ENCODE results near the gene GBP7. TPM values are rescaled to one million over a fixed set of nuclear protein-coding genes. Genes with fewer than 3 reads are reported as not detected.
"Not testable (repeated sequence)": the region's sequence is repeated elsewhere in the genome, so short reads cannot be mapped to it uniquely, and the experiment has no call there.

GBP7 gene, protein sequence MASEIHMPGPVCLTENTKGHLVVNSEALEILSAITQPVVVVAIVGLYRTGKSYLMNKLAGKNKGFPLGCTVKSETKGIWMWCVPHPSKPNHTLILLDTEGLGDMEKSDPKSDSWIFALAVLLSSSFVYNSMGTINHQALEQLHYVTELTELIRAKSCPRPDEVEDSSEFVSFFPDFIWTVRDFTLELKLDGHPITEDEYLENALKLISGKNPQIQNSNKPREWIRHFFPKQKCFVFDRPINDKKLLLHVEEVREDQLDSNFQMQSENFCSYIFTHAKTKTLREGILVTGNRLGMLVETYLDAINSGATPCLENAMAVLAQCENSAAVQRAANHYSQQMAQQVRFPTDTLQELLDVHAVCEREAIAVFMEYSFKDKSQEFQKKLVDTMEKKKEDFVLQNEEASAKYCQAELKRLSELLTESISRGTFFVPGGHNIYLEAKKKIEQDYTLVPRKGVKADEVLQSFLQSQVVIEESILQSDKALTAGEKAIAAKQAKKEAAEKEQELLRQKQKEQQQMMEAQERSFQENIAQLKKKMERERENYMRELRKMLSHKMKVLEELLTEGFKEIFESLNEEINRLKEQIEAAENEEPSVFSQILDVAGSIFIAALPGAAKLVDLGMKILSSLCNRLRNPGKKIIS
- total RNA-seq (2014; rRNA removed; shearing (Covaris generic)) = not detected in 2 replicates
- not detected in 2 replicates for polyA plus RNA-seq (2014; cell fraction: nucleus; rRNA removed)

DNA sequence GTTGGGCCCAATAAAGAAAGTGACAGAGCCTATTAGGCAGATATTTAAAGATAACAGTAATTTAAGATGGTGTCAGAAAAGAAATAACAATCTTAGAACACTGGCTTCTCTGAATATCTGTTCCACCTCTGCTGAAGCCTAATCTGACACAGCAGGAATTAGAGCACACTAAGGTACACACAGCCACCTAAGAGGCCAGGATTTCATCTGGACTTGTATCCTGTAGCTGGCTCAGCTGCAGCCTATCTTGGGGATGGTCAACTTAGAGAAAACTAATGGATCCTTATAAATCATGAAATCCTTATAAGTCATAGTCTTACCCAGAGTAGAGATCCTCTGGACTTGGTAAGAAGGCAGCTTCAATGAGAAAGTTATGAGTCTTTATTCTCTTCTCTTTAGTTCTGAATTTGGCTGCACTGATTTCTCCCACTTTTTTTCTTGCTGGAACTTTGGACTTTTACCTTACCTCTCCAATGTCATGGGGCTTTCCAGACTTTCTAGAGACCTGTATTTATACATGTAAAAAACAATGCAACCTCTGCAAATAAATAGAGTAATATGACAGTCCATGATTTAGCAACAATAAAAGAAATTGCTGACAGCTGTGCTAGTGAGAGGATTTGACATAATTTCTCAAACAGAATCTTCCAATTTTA is at the start of gene GBP7:
Gene GBP7 (minus strand): TSS at position 403 of the 656 bp plus-strand sequence. CDS start 4,068 bp downstream, outside the sequence.
- no peak for DNase-seq (ENCODE audit: extremely low read depth, low read depth)

DNA sequence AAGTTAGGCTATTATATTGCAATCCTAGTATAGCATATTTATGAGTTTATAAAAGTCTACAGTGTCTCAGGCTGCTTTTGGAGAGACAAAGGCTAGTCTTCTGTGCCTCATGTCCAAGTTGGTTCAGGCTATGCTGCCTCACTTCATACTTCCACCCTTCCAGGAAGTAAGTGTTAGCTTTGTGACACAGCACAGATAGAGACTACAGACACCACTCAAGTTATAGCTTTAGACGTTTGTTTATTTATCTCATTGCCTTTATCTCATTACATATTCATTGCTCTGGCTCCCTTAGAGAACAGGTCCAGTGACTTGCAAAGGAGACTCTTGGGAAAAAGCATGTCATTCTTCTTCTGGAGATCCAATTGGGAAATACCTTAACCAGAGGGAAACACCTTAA is 45.5 kb upstream of the GBP7 start:
- DNase-seq (ENCODE audit: extremely low read depth, low read depth) = no peak

DNA sequence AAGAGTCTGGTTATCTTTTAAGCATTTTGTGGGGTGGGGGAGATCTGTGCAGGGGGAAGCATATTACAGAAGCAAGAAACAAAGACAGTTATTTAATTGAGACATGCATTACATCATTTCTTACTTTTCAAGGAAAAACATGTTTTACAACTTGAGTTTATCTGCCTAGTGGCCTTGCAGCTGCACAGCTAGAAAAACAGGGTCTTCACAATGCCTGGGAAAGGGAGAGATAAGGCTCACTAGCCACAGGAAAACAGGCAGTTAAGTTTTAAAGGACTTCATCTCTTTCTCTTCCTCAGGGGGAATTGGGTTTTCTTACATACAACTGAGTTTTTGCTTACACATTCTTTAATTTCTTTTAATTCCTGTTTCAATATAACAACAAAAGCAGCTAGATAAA is 44.0 kb upstream of the GBP7 start:
- not testable (repeated sequence) for DNase-seq (ENCODE audit: extremely low read depth, low read depth)

DNA sequence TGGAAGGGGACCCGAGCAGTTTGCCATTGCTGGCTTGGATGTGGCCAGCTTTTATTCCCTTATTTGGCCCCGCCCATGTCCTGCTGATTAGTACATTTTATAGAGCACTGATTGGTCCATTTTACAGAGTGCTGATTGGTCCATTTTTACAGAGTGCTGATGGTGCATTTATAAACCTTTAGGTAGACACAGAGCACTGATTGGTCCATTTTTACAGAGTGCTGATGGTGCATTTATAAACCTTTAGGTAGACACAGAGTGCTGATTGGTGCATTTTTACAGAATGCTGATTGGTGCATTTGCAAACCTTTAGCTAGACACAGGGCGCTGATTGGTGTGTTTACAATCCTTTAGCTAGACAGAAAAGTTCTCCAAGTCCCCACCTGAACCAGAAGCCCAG is 43.1 kb upstream of the GBP7 start:
- not testable (repeated sequence) for DNase-seq (ENCODE audit: extremely low read depth, low read depth)

DNA sequence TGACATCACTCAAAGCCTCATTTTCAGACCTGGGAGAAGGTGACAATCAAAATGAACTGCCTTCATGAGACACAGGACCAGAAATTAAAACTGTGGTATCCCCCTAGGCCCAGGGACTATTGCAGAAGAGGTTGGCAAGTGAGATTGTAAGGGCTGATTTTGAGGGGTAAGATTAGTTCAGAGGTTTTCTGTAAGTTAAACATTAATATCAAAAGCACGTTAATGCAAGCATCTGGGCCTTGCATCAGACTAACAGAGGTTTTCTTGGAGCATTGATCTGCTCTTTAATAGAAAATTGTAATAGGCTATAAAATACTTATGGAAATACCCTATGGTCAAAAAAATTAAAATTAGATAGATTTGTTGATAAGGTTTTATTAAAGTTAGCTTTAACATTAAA is 37.5 kb upstream of the GBP7 start:
- DNase-seq (ENCODE audit: extremely low read depth, low read depth) = no peak

DNA sequence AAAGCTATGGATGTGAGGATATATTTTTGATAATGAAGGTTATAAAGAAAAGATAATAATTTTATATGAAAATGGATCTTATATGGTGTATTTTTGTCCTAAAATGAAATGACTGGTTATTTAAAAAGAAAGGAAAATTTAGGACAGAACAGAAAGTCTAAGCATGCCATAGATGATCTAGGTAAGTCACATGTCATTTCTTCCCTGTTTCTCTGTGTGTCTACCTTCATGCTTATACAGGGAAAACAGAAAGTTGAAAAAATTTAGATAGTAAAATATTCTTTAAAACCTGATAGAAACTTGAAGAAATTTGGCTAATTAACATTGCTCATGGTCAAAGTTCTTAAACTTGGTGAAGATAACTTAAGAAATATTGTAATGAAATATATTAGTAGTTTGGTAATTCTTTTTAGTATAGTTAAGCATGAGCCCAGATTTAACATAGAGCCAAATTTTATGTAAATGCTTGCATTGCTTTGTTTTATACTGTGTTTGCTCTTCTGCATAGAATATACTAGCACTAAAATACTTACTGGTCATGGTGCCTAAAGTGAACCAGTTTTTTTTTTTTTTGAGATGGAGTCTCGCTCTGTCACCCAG is 35.3 kb upstream of the GBP7 start:
- DNase-seq (ENCODE audit: extremely low read depth, low read depth) = no peak

DNA sequence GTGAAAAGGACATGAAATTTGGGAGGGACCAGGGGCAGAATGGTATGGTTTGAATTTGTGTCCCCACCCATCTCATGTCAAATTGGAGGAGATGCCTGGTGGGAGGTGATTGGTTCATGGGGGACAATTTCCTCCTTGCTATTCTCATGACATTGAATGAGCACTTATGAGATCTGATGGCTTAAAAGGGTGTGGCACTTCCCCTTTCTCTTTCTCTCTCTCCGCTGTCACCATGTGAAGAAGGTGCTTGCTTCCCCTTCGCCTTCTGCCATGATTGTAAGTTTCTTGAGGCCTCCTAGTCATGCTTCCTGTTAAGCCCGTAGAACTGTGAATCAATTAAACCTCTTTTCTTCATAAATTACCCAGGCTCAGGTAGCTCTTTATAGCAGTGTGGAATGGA is 30.6 kb upstream of the GBP7 start:
- DNase-seq (ENCODE audit: extremely low read depth, low read depth) = no peak

DNA sequence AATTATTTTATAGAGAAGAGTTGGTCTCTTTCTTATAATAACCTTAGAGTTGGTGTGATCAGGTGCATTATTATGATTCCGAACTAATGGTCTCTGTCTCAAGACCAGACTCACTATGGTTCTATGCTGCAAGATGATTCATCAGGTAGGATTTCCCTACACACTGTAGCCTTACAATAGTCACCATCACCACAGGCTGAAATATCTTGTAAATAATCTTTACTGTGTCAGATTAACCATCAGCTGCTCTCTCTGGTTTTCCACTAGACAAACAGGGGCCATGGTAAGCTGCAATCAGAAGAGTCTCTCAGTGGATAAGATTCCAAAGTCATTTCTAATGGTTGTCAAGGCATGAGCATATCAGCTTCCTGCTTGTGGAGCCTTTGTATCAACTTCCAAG is 27.4 kb upstream of the GBP7 start:
- DNase-seq (ENCODE audit: extremely low read depth, low read depth) = no peak

DNA sequence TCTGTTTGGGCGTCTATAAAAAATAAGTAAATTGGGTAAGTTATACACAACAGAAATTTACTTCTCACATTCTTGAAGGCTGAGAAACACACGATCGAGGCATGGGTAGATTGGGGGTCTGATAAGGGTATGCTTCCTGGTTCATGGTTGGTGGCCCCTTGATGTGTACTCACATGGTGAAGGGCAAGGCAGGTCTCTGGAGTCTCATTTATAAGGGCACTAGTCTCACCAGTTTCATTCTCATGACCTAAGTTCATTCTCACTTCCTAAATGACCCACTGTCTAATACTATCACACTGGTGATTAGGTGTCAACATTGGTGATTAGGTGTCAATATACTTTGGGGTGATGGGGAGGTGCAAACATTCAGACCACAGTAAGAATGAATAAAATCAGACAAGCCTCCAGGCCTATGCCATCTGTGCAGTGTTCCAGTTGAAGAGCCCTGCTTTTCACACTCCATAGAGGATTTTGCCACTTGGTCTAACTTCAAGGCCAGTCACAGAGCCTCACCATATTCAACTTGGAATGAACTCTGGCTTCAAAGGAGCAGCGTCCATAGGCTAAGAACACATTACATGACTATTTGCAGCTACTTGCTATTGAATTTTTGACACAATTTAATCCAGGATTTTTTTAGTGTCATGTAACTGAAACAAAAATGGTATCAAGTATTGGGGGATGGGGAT is 25.4 kb upstream of the GBP7 start:
- DNase-seq (ENCODE audit: extremely low read depth, low read depth) = no peak

DNA sequence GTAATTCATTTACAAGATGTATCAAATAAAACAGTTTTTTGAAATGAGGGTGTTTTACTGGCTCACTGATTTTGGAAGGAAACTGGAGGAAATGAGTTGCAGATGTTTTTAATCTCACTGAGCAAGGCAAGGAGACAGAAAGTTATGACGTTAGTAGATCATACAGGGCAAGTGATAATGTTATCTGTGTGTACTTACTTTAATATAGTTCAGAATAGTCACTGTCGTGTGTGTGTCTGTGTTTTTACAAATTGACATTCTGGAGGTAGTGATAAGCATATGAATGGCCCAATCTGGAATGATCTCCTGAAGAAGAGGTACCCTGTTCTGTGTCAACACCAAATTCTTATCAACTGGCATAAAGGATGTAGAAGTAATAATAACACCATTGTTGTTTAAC is 24.9 kb upstream of the GBP7 start:
- DNase-seq (ENCODE audit: extremely low read depth, low read depth) = no peak

DNA sequence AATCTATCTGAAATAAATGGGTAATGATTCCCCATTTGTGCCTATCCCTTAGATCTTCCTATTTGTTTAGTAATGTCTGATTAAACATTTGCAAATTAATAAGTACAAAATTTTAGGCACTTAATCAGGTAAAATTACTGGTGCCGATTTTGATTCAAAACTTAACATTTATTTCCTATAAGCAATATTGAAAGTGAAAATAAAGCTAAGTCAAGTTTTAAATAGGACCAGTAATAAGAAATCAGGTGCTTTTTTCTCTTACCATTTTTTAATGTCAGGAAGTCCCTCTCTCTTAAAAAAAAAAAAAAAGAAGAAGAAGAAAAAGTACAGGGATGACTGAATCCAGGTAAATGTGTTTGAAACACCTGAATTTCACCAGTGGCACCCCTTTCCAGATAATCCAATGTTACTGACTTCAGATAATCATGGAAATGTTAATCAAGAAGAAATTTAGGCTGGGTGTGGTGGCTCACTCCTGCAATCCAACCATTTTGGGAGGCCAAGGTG is 23.8 kb upstream of the GBP7 start:
- DNase-seq (ENCODE audit: extremely low read depth, low read depth) = no peak

DNA sequence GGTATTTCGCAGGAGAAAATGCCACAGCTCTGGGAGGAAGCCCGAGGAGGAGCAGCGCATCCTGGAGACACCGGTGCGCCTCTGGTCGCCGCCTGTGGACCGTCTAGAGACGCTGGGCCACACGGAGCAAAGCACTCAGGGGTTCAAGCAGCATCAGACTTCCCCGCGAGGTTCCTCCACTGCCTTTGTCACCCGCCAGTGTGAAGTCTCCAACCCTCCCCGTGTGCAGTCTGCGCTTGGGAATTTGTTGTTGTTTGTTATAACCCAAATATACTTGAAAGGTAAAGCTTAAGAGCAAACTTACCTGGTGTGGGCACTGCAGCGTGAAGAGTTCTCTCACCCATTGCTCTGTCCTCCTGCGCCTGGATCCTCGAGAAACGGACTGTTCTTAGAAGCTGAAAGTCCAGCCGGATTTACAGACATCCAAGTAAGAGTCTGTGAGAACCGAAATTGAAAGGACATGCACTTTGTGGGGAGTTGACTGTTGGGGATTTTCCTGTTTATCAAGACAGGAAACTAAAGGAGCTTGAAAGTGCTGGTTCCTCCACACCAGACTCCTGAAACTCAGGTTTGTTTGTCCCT is 22.8 kb upstream of the GBP7 start, which contains the start of gene GBP4:
Gene GBP4 (minus strand): TSS at position 452 of the 582 bp plus-strand sequence. CDS start 108 bp downstream, at position 344.
- DNase-seq (ENCODE audit: extremely low read depth, low read depth) = no peak

DNA sequence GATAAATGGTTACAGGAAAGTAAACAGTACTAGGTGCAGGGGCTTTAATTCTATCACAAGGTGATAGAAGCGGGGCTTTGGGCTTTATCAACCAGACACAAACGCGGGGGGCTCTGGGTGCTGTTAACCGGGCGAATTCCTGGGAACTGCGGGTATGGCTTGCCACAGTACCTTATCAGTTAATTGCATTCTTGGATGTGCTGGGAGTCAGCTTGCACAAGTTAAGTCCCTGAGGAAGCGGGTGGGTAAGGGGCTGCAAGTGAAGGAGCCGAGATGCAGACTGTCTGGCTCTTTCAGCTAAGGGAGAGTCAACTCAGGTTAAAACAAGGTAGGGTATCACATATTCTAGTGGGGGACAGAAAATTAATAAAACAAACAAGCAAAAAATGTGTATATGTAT is 22.3 kb upstream of the GBP7 start:
- DNase-seq (ENCODE audit: extremely low read depth, low read depth) = no peak

DNA sequence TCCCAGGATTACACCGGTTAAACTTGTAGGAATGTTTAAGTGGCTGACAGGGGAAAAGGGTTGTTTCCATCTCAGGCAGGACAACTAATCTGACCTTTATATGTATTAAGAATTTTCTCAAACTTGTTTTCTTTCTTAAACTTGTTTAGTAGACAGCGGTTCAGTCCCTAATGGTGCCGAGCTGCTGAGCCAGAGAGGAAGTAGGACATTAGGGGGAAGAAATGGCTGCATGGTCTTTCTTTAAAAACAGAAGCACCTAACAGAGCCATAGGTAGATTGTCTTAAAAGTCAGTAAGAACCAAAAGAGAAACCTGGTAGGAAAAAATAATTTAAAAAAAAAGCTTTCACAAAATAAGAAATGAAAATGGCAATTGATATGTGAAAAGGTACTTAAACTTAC is 19.7 kb upstream of the GBP7 start:
- DNase-seq (ENCODE audit: extremely low read depth, low read depth) = no peak

DNA sequence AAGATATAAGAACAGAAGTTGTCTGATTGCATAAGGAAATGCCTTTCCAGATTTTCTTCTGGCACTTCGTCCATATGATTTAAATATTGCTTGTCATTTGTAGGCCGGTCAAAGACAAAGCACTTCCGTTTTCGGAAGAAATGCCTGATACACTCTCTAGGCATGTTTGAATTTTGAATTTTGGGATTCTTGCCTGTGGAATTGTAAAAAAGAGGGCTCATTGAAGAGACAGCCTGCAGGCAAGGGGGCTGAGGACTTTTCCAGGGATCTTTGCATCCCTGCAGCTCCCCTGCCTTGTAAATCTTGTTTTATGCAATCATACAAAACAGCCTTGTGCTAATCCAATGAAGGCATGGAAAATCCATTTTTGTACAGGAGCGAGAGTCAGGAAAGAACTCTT is 15.5 kb upstream of the GBP7 start:
- DNase-seq (ENCODE audit: extremely low read depth, low read depth) = no peak

DNA sequence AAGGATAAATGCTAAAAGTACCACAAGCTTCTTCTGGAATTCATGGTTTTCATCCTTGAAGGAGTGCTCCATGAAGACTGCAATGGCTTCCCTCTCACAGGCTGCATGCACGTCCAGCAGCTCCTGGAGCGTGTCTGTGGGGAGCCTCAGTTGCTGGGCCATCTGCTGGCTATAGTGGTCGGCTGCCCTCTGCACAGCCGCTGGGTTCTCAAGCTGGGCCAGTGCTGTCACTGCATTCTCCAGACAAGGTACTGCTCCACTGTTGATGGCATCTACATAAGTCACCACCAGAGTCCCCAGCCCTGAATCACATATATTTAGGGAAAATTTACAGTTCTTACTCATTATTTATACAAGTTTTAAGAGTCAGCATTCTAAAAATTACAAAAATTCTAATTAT is 14.2 kb upstream of the GBP7 start:
- no peak for DNase-seq (ENCODE audit: extremely low read depth, low read depth)

DNA sequence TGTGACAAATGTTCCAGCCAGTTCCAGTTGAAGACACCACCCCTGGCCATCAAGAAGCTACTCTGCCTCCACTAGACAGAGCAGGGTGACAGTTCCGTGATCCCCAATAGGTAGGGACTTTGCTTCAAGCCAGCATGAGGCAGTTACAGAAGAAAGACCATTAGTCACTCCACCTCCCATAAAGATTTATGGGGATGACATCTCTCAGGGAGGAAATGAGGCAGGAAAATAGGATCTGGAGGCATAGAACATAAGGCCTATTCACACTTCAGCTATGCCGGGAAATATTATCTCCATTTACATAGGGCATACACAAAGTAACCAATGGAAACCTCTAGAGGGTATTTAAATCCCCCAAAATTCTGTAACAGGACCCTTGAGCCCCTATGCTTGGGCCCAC is 3.5 kb upstream of the GBP7 start:
- no peak for DNase-seq (ENCODE audit: extremely low read depth, low read depth)

DNA sequence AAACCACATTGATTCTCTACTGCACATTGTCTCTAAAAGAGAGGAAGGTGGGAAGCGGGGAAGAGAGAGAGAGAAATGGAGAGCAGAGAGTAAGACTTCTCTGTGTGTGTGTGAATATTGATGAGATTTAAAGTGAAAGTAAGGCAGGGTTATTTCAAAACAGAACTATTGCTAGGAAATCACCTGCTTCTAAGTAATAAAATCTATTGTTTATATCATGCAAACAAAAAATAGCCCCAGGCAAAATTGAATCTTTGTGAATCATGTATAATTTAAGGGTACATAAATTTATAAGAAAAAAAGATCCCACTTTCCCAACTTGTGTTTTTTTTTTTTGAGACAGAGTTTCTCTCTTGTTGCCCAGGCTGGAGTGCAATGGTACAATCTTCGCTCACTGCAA is 1.2 kb upstream of the GBP7 start:
- DNase-seq (ENCODE audit: extremely low read depth, low read depth) = no peak

DNA sequence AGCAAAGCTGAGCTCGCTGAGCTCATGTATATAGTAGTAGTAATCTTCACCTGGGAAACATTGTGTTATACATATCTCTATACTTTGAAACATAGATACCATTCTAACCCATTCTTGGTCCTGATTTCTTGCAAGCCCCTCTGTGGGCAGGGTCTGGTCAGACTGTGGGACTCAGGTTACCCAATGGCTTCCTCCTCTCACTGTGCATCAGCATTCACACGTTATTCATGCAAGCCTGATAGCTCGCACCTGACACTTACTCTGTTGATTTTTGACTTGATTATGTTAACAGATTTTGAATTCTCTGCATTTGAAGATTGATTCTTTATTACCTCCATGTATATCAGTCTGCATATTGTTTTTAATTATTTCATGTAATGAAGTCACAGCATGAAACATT is 1.3 kb downstream of the GBP7 start:
- no peak for DNase-seq (ENCODE audit: extremely low read depth, low read depth)

All from NCI-H460 (cell line).